Measurements from ENCODE around the gene TUFT1. TPM values are rescaled to one million over a fixed set of nuclear protein-coding genes. Genes with fewer than 3 reads are reported as not detected.

The TUFT1 gene
- total and polyA plus RNA-seq, 8 donors = 5.6 to 16.8 (median 8.6) TPM

DNA sequence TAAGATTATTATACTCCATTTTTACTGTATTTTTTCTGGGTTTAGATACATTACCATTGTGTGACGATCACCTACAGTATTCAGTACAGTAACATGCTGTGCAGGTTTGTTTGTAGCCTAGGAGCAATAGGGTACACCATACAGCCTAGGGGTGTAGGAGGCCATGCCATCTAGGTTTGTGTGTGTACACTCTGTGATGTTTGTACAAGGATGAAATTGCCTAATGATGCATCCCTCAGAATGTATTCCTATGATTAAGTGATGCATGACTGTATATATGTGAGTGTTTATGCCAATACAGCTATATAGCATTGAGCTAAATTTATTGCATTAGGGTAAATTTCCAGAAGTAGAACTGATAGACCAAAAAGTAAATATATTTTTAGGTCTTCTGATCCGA is 23.3 kb downstream of the TUFT1 start:
- TF ChIP-seq, protein P1, sequence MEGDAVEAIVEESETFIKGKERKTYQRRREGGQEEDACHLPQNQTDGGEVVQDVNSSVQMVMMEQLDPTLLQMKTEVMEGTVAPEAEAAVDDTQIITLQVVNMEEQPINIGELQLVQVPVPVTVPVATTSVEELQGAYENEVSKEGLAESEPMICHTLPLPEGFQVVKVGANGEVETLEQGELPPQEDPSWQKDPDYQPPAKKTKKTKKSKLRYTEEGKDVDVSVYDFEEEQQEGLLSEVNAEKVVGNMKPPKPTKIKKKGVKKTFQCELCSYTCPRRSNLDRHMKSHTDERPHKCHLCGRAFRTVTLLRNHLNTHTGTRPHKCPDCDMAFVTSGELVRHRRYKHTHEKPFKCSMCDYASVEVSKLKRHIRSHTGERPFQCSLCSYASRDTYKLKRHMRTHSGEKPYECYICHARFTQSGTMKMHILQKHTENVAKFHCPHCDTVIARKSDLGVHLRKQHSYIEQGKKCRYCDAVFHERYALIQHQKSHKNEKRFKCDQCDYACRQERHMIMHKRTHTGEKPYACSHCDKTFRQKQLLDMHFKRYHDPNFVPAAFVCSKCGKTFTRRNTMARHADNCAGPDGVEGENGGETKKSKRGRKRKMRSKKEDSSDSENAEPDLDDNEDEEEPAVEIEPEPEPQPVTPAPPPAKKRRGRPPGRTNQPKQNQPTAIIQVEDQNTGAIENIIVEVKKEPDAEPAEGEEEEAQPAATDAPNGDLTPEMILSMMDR (IDR thresholded peaks at IDR 0.05) = no peak
- ATAC-seq = no peak
- DNase-seq = no peak

DNA sequence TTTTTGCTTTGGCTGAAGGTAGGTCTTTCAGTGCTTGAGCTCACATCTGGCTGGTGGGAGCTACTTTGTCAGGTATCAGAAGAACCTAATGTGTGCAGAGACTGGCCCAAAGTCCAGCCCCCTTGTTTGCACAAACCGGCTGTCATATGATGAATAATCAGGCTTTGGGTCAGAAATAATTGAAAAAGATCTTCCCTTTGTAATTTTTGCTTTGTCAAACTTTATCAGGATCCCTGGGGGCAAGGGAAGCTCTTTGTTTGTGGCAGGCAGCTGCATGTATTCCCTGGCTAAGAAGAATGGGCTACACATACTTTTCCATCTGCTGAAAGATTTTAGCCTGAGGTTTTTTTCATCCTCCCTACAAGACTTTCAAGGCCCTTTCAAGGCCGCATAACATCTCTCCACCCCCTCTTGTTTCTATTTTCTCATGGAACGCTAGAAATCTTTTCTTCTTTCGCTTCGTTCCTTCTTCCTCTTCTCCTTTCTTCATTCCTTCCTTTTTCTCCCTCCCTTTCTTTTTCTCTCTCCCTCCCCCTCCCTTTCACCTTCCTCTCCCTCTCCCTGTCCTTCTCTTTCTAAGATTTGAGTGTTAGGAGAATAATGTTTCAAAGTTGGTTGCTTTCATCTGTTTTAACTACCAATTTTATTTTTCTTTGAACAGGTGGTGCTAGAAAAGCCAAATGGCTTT is 25.5 kb downstream of the TUFT1 start:
- DNase-seq (no peak), ATAC-seq (no peak)
- Histone ChIP-seq H3K27me3 (no peaks in the 10 kb centered on the region), H3K27ac (no peak overlapping the region), H3K4me1 (no peaks in the 10 kb centered on the region), H3K4me3 (no peak overlapping the region), H3K36me3 (peaks cover 0 to 23% of the 10 kb centered on the region in 2 donors), H3K9me3 (no peaks in the 10 kb centered on the region)
- TF ChIP-seq, protein P1 (IDR thresholded peaks at IDR 0.05) = no peak
- intact Hi-C loops (cut with DNase I) = no loop called here

More for the DNA sequence above, 23.3 kb downstream of the TUFT1 start:
- H3K27ac ChIP-seq = no peak overlapping the region
- no peak overlapping the region for H3K4me3 ChIP-seq
- intact Hi-C loops (cut with DNase I) = no loop called here
- H3K4me1 ChIP-seq = no peaks in the 10 kb centered on the region
- H3K36me3 ChIP-seq = peaks cover 0 to 11% of the 10 kb centered on the region in 2 donors
- no peaks in the 10 kb centered on the region for H3K27me3 ChIP-seq
- H3K9me3 ChIP-seq = no peaks in the 10 kb centered on the region

DNA sequence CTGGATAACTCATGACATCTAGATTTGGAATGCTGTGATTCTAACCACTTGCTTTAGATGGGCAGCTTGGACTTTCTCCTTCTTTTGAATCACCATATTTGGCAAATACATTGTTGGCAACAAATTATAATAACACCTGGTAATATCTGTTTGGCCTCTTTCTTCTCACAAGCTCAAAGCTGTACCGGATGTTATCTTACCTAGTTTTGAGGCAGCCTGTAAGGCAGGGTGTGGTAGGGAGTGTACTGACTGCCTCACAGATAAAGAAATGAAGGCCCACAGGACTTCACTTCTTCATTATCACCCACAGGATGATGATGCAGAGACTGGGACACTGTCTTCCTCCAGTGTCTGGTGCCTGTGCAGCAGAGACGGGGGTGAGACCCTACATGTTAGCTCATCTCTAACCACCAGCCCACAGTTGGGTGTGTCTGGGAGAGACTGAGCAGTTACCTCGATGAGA is 28.5 kb downstream of the TUFT1 start:
- DNase-seq (no peak), ATAC-seq (no peak)
- TF ChIP-seq, protein P1 (IDR thresholded peaks at IDR 0.05) = no peak
- intact Hi-C loops (cut with DNase I) = no loop called here
- no peaks in the 10 kb centered on the region for H3K9me3 ChIP-seq
- no peak overlapping the region for H3K27ac ChIP-seq
- no peak overlapping the region for H3K4me3 ChIP-seq
- H3K4me1 ChIP-seq = no peaks in the 10 kb centered on the region
- H3K36me3 ChIP-seq = peaks cover 0 to 23% of the 10 kb centered on the region in 2 donors
- H3K27me3 ChIP-seq = no peaks in the 10 kb centered on the region

DNA sequence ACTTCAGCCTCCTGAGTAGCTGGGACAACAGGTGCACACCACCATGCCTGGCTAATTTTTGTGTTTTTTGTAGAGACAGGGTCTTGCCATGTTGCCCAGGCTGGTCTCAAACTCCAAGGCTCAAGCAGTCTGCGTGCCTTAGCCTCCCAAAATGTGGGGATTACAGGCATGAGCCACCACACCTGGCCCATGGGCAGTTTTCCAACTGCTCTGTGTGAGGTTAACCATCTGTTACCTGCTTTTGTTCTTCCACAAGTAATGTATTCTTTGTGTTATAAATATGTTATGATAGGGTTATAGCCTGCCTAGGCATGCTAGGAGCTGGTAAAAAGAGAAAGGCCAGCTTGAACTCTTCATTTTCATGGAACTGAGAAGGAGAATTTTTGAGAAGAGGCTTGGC is 30.7 kb downstream of the TUFT1 start:
- TF ChIP-seq, protein P1 (IDR thresholded peaks at IDR 0.05) = no peak
- intact Hi-C loops (cut with DNase I) = no loop called here
- no peak overlapping the region for H3K4me3 ChIP-seq
- H3K36me3 ChIP-seq = peaks cover 0 to 18% of the 10 kb centered on the region in 2 donors
- no peaks in the 10 kb centered on the region for H3K27me3 ChIP-seq
- H3K27ac ChIP-seq = no peak overlapping the region
- ATAC-seq = no peak
- no peaks in the 10 kb centered on the region for H3K9me3 ChIP-seq
- H3K4me1 ChIP-seq = no peaks in the 10 kb centered on the region
- no peak for DNase-seq

DNA sequence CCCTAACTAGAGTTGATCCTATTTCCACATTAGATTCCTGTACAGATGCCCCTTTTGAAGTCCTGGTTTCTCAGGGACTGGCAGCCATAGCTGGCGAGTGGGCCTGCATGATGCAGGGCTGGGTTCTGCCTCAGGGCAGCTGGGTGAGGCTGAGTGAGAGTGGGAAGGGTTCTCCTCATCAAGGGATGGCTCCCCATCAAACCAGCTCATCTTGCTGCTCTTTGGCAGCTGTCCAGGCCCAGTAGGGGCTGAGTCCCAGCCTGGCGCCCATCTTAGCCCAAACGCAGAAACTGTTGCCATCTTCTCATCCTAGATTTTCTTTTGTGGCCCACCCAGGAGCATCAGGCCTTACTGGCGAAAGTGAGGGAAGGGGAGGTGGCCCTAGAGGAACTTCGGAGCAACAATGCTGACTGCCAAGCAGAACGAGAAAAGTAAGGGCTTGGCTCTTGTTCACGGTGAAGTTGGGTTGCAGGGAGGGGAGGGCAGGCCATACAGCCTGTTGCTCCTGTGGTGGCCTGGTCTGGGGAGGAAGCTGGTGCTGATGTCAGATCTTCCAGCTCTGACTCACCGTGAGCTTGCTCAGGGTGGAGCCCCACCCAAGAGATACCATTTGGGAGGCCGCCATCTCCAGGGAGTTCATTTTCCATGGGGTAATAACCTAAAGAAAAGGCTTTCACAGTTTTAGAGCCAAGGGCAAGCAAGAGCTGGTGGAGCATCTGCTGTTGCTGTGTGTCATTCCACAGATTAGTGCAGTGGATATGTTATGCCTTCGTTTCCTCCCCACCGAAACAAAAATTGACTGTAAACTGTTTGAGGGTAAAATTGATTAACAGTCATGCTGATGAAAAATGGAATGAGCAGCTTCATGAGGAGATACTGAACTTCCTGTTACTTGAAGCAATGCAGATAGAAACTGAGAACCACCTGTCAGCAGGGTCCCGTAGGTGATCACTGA is 34.7 kb downstream of the TUFT1 start:
- TF ChIP-seq, protein P1 (IDR thresholded peaks at IDR 0.05) = no peak
- no peak overlapping the region for H3K27ac ChIP-seq
- no peaks in the 10 kb centered on the region for H3K27me3 ChIP-seq
- H3K9me3 ChIP-seq = no peaks in the 10 kb centered on the region
- intact Hi-C loops (cut with DNase I) = no loop called here
- H3K4me3 ChIP-seq = no peak overlapping the region
- H3K36me3 ChIP-seq = peaks cover 0 to 21% of the 10 kb centered on the region in 2 donors
- H3K4me1 ChIP-seq = no peaks in the 10 kb centered on the region
- ATAC-seq (peak; percentile 69), DNase-seq (no peak)

All from left lung (tissue), 10 donors.